ENCODE data around the gene DAP. TPM values are rescaled to one million over a fixed set of nuclear protein-coding genes. Genes with fewer than 3 reads are reported as not detected.
A peak's percentile ranks its signal among the peaks of the same experiment; 100 is the strongest.

DAP gene
- total RNA-seq, 1 donor from 2014 or later: 25.8 TPM

GRCh38 chr5:10700516-10700915 is 60.5 kb downstream of the DAP start:
- DNase-seq (ENCODE audit: low read depth): no peak
- H3K4me3 ChIP-seq (ENCODE audit: low read depth, low read length): no peak overlapping the region
- TF ChIP-seq CTCF (conservative IDR thresholded peaks at IDR 0.05; ENCODE audit: low read depth, low read length): no peak

GRCh38 chr5:10699987-10700386 is 61.0 kb downstream of the DAP start:
- no peak for DNase-seq (ENCODE audit: low read depth)
- TF ChIP-seq CTCF (conservative IDR thresholded peaks at IDR 0.05; ENCODE audit: low read depth, low read length): no peak
- H3K4me3 ChIP-seq (ENCODE audit: low read depth, low read length): no peak overlapping the region

- DNase-seq (ENCODE audit: low read depth): no peak
- TF ChIP-seq CTCF (conservative IDR thresholded peaks at IDR 0.05; ENCODE audit: low read depth, low read length): no peak
- no peak overlapping the region for H3K4me3 ChIP-seq (ENCODE audit: low read depth, low read length)
Observed at GRCh38 chr5:10699281-10699874, 61.7 kb downstream of the DAP start.

GRCh38 chr5:10695759-10696543 is 65.1 kb downstream of the DAP start:
- no peak for TF ChIP-seq CTCF (conservative IDR thresholded peaks at IDR 0.05; ENCODE audit: low read depth, low read length)
- H3K4me3 ChIP-seq (ENCODE audit: low read depth, low read length): no peak overlapping the region
- no peak for DNase-seq (ENCODE audit: low read depth)

GRCh38 chr5:10695055-10695649 is 65.9 kb downstream of the DAP start:
- peak; percentile 88 for TF ChIP-seq CTCF (conservative IDR thresholded peaks at IDR 0.05; ENCODE audit: low read depth, low read length)
- no peak overlapping the region for H3K4me3 ChIP-seq (ENCODE audit: low read depth, low read length)
- no peak for DNase-seq (ENCODE audit: low read depth)

GRCh38 chr5:10691826-10692785 is 68.9 kb downstream of the DAP start:
- no peak overlapping the region for H3K4me3 ChIP-seq (ENCODE audit: low read depth, low read length)
- TF ChIP-seq CTCF (conservative IDR thresholded peaks at IDR 0.05; ENCODE audit: low read depth, low read length): no peak
- no peak for DNase-seq (ENCODE audit: low read depth)

Data from epithelial cell of proximal tubule (primary cell).